ENCODE data around the gene TPPP3.

Gene TPPP3

DNA sequence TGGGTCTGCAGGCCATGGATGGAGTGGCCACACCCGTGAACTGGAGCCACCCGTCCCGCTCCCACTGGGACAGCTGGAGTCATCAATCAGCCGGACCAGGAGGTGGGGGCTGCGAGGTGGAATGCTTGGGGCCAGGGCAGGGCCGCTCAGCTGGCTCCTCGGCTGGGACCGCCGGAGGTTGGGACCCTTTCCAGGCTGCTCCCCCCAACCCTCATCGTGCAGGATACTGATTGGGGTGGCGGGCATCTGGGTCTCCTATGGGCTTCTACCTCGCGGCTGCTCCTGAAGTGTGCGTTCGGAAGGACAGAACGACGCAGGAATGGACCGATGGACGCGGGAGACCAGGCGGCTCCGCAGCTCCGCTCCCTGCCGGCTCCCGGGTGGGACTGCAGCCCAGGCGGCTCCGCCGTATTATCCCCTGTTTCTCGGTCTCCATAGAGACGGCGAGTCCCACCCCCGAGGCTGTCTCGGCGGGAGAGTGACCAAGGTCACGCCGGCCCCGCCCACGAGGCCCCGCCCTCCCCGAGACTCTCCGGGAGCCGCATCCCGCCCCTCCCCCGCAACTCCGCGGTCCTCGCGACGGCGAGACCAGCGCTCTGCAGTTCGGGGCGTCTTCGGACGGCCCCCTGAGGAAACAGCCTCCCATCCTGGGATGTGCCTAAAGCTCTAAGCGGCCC lies at the start of gene TPPP3:
TPPP3 (minus strand) TSS at position 388 of the 677 bp plus-strand sequence. CDS start 2,387 bp downstream, outside the sequence.
- DNase-seq (ENCODE audit: low spot score) = peak; percentile 94

DNA sequence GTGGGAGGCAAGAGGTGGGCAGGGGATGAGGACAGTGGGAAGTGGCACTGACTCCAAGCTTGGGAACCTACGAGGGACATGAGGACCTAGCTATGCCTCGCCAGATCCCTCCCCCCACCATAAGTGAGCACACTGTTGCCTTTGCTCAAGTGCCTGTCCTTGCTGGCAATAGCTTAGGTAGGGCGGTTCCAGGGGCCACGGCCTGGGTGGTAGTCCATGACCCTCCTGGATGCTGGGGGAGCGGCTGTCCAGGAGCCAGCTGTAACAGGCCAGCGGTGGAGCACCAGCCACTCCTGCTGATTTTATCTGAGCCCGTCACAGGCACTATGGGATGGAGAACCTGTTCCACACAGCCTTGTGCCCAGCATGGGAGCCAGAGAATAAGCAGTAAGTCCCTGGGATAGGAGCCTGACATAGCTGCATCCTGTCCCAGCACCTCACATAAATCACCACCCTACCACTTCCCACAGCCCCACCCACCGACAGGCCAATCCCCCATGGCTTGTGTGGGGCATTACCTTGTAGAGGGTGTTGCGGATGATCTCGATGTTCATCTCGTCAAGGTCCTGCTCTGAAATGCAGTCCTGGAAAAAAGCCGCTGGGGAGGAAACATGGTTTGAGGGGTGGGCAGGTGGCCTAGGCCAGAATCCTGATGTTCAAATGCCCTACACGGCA lies 49.4 kb upstream of the TPPP3 start:
- no peak for DNase-seq (ENCODE audit: low spot score)

DNA sequence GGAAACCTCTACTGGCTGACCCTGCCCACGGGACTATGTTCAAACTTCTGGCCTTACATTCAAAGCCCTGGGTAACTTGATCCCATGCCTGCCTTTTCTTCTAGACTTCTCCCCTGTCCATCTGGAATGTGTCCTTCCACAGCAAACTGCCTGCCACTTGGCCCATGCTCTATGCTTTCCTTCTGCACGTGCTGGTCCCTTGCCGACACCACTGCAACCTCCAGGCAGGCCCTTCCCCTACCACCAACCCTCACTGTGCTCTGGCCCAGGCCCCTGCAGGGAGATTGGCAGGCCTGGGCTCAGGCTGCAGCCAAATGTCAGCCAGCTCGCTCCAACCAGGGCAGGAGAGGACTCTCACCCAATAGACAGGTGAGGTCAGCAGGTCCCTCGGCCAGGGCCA lies 48.6 kb upstream of the TPPP3 start:
- no peak for DNase-seq (ENCODE audit: low spot score)

DNA sequence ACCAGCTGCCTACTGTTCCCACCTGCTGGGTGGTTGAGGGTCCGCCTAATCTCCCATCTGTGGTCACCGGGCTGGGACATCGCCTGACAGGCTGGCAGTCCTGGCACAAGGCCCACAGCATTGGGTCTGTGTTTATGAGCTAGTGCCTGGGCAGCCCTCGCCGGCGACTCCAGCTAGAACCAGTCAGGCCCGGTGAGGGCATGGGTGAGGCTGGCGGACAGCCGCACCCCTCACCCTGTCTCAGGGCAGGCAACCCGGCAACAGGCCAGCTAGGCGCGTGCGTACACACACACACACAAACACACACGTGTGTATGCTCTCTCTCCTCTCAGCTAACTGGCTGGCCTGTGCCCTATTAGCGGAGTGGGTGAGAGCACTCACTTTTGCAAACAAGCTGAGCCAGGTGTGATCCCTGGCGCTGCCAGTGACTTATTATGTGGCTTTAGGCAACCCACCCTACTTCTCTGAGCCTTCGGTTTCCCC lies 48.0 kb upstream of the TPPP3 start:
- DNase-seq (ENCODE audit: low spot score) = no peak

DNA sequence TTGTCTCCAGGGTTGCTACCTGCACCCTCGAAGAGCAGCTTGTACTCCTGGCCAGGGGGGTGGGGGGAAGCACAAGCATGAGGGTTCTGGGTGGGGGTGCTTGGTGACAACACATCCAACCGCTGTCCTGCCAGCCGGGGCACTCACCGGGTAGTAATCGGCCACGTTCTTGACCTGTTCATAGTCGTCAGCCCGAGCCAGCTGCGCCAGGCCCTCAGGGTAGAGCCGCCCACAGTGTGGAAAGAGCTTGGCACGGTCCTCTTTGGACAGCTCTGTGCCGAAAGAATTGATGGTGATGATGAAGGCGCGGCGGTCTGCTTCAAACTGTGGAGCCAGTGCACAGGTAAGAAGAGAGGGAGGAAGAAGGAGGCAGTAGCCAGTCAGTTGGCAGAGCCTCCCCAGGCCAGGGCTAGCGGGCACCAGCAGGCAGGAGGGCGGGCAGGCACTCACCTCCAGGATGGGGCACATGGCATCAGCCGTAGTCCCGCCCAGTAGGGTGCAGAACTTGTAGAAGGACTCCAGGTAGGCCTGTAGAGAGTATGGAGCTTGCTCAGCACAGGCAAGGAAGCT lies 45.6 kb upstream of the TPPP3 start:
- DNase-seq (ENCODE audit: low spot score) = no peak

DNA sequence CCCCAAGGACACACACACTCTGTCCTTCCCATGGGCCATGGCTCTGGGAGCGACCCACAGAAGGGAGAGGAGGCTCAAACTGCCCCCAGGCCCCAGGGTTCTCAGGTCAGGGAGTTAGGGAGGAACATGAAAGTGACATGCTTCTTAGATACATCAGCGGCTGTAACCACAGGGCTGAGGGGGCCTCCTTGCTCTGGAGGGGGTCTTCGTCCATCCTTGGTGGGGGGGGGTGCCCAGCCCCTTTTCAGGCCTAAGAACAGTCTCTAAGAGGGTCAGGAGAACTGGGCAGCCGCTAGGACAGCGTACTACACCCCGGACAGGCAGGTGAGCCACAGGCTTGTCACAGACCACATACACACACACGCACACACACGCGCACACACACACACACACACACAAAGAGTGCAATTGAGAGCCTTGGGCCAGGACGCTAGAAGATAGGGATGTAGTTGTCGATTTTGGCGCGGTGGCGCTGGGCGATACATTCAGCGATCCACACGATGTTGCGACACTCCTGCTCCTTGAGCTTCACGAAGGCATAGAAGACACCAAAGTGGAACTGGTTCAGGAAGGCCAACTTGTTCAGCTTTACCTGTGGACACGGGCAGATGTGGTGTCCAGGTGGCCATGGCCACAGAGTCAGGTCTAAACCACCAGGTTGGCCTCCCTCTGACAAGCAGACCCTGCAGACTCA lies 44.9 kb upstream of the TPPP3 start:
- DNase-seq (ENCODE audit: low spot score) = no peak

DNA sequence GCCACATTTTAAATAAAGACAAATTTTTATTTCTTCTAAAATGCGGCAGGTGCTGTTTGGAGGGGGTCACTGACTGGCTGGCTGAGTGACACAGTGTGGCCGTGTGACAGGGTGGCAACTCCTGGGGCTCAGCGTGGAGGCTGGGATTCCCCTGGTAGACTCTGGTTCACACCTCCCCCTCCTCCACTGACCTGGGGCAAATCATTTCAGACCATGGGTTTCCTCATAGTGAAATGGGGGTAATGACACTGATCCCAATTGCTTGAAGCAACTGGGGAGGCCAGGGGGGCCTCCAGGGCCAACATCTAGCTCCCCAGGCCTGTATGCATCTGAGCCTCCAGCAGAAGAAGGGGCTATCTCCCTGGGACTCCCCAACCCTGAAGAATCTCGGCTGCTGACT lies 44.2 kb upstream of the TPPP3 start:
- DNase-seq (ENCODE audit: low spot score) = no peak

DNA sequence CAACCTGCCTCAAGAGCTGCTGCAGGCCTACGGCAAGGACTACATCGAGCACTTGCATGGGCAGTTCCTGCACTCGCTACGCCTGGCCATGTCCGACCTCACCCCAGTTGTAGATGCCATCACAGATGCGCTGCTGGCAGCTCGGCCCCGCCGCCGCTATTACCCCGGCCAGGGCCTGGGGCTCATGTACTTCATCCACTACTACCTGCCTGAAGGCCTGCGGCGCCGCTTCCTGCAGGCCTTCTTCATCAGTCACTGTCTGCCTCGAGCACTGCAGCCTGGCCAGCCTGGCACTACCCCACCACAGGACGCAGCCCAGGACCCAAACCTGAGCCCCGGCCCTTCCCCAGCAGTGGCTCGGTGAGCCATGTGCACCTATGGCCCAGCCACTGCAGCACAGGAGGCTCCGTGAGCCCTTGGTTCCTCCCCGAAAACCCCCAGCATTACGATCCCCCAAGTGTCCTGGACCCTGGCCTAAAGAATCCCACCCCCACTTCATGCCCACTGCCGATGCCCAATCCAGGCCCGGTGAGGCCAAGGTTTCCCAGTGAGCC lies 43.4 kb upstream of the TPPP3 start:
- DNase-seq (ENCODE audit: low spot score) = no peak

DNA sequence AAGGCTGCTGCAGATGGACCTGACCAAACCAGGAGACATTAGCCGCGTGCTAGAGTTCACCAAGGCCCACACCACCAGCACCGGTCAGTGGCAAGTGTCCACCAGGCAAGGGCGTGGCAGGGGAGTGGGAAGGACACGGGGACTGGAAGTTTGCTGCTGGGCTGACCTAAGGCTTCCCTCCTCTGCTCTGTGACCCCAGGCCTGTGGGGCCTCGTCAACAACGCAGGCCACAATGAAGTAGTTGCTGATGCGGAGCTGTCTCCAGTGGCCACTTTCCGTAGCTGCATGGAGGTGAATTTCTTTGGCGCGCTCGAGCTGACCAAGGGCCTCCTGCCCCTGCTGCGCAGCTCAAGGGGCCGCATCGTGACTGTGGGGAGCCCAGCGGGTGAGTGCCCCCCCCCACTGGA lies 42.5 kb upstream of the TPPP3 start:
- no peak for DNase-seq (ENCODE audit: low spot score)

DNA sequence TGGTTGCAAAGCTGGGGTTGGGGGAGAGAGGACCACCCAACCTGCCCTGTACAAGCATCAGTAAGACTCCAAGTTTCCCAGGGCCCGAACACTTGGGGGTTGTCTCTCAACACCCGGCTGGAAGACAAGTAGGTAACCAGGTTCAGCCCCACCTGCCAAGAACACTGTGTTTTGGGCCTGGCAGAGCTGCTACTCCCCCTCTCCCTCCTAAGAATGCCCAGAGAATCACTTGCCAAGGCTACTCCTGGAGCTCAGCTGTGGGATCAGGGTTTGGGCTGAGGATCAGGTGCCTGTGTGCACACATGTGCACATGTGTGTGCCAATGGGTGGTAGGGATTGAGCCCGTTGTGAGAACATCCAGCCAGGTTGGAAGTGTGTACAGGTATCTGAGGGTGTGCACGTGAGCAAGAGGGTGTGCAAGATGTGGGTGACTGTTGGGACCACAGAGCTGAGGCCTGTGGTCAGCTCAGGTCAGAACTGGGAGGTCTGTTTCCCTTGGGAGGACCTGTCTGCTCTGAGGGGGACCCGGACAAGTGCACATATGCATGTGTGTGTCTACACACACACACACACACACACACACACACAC lies 39.9 kb upstream of the TPPP3 start:
- DNase-seq (ENCODE audit: low spot score) = no peak

DNA sequence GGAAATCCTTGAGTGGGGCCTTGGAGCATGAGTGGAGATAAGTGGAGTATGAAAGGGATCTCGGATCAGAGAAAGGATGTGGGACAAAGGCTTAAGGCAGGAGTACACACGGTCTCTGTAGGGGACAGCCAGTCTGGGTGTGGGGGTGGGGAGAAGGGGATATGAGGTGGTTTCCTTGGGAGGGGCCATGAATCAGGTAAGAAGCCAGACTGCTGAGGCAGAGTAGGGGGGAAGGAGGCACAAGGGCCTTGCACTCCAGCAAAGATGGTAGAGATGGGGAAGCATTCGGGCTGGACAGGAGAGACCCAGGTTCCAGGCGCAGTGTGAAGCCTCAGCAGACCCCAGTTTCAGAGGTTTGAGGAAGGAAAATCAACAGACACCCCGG lies 39.2 kb upstream of the TPPP3 start:
- DNase-seq (ENCODE audit: low spot score) = no peak

DNA sequence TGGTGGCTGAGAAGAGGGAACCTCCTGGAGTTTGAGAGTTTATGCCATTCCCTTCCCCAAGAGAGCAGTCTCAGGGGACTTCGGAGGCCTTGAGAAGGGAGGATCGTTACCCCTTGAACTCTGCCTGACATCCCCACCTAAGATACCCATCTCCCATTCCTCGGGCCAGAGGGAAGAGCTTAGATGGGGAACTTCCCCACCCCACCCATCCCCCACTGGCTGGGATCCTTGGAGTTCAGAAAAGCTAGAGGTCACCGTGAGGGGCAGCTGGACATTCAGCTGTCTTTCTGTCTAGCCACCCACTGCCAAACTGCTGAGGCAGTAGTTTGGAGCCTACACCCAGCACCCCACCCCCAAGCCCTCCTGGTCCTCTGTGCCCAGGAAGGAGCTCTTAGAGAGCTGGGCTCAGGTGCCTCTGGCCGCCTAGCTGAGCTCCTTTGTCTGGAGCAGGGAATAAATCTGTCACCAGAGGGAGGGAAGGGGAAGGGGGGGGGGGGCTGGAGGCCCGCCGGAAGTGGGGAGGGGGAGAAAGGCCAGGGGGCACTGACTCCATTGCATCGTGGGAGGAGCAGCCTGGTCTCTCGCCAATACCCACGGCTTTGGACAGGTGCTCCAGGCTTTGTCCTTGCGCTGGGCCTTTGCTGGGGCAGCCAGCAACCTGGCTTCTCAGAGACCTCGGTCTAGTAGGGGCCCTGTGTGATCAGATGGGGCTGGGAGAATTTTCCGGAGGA lies 38.6 kb upstream of the TPPP3 start:
- DNase-seq (ENCODE audit: low spot score) = no peak

DNA sequence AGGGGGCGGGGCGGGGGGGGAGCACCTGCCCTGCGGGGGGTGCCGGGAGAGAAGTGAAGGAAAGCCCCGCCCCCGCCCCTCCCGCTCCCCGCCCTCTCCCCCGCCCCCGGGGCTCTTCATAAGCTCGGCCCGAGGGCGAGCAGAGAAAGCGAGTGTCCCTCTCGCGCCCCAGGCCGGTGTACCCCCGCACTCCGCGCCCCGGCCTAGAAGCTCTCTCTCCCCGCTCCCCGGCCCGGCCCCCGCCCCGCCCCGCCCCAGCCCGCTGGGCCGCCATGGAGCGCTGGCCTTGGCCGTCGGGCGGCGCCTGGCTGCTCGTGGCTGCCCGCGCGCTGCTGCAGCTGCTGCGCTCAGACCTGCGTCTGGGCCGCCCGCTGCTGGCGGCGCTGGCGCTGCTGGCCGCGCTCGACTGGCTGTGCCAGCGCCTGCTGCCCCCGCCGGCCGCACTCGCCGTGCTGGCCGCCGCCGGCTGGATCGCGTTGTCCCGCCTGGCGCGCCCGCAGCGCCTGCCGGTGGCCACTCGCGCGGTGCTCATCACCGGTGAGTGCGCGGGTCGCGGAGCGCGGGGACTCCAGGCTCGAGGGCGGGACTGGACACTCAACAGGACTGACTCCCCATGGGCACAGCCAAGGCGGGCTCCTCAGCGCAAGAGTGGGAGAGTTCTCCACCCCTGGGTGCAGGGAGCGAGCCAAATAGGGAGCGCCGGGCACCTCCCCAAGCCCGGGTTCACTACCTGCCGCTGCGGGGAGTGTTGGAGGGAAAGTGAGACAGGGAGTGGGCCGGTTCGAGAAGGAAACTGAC lies 37.9 kb upstream of the TPPP3 start, which contains the start of gene HSD11B2:
HSD11B2 (plus strand) TSS at position 145 of the 798 bp plus-strand sequence; CDS start at position 273, 128 bp downstream.
- DNase-seq (ENCODE audit: low spot score) = peak; percentile 84

DNA sequence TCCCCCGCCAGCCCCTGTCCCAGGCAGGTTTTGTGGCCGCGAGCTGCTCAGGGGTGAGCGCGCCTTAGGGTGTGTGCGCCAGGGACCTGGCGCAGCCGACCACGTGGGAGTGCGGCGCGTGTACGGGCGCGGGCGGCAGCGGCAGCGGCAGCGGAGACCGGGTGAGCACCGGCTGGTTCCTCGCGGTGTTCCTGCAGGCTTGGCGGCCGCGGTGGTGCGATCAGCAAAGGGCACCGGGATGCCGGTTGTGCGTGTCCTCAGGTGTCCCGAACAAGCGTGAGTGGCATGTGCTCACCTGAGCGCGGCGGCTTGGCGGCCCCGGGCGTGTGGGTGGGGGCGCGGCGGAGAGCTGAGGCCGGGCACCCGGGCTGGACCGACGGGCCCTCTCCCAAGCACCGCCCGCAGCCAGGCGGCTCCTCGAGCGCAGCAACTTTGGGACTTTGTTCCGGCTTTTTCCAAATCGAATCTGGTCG lies 37.2 kb upstream of the TPPP3 start:
- DNase-seq (ENCODE audit: low spot score) = no peak

DNA sequence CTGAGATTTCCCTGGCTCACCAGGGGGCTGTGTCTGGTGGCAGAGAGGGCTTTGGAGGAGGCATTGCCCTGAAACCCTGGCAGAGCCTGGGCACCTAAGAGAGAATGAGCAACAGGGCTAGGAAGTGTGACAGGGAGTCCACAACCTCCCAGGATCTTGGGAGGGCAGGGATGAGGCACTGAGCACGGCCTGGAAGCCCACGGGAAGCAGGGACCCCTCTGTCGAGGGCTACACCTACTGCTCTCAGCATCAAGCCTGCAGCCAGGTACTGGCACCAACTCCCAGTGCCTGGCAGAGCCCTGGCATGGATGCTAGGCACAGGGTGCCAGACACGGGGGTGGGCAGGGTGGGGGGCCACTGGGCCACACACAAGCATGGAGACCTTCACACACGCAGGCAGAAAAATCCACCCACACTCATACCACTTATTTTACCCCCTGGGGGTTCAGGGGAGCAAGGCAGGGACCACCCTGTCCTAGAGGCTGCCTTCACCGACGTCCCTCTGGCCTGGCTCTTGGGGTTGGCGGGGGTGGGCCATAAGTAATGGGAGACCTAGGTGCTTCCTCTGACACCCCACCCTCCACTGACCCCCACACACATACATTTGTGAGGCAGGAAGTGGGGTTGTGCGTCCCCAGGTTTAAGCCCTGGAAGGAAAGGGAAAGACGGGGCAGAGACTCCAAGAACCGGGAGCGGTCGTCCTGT lies 36.7 kb upstream of the TPPP3 start:
- no peak for DNase-seq (ENCODE audit: low spot score)

DNA sequence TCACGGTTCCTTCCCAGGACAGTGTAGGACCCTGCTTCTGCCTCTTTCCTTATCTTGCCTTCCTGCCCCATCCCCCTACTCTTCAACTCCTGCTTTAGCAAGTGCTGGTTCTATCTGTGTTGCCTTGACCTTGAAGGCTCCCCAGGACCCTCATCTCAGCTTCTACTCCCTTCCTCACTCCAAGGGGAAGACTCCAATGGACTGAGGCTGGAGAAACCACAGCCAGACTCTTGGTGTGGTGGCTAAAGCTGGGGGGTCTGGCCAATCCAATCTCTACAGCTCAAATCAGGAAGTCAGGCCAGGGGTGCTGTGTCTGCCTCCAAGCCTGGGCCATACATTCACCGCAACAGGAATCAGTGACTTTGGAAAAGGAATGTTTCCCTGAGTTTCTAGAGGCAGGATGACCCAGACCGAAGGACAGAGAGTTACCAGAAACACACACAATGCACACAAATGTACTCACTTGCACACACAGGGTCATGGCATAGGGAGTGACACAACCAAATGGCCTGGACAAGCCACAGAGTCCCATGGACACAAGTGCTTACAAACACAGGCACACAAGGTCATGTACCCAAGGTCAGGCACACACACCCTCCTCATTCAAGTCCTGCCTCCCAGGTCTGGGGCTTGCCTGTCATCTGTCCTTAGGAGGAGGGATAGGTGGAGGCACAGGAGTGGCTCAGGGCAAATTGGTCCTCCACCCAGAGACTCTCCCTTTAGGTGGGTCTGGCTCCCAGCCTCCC lies 35.9 kb upstream of the TPPP3 start:
- no peak for DNase-seq (ENCODE audit: low spot score)

DNA sequence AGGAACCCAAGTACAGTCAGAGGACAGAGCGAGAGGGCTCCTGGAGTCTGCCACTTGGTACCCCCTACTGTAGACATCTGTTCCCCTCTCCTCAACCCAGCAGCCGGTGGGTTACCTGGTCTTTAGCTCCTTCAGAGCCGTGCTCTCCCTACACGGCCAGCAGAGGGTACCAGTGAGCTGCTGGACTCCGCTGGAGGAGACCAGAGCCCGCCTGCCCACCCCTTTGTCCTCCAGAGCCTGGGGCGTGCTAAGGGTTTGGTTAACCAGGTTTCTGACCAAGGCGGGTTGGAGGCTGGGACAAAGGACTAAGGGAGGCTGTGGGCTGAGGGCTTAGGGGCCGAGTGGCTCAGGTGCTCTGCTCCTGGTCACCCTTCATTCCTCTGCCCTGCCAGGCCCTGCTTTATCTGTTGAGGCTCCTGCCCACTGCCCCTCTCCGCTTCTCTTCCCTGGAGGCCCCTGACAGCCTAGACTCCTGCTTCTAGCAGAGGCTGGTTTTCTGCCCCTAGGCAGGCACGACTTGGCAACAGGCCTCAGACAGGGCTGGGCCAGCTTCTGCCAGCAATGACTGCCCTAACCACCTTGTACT lies 34.9 kb upstream of the TPPP3 start:
- peak; percentile 83 for DNase-seq (ENCODE audit: low spot score)

DNA sequence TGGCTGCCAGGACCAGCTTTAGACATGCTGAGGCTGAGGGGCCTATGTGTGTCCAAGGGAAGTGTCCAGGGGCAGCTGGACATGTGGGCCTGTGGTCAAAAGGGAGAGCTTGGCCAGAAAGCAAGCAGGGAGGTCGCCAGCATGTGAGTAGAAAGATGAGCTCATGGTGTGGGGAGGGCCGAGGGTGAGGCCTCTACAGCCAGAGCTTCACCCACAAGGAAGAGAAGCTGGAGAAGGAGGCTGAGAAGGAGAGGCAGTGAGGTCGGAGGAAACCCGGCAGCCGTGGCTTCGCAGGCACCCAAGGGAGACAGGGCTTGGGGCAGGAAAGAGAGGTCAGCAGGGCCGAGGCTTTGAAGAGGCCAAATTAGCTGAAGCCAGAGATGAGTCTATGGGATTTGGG lies 33.7 kb upstream of the TPPP3 start:
- DNase-seq (ENCODE audit: low spot score) = no peak

DNA sequence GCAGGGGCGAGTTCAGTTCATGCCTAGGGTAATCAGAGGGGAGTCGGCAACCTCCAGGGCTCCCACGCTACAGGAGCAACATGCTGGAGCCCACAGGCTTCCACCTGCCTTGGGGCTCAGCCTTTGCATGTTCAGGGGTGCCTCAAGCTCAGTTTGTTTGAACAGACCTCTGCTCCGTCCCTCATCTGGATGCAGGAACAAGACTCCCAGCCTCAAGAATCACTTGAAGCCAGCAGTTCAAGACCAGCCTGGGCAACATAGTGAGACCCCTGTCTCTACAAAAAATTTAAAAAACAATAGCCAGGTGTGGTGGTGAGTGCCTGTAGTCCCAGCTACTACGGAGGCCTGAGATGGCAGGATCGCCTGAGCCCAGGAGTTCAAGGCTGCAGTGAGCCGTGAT lies 32.7 kb upstream of the TPPP3 start:
- no peak for DNase-seq (ENCODE audit: low spot score)

Measured in AG20443 (cell line).